ENCODE data around the gene PFDN6. TPM values are rescaled to one million over a fixed set of nuclear protein-coding genes. Genes with fewer than 3 reads are reported as not detected.

Gene PFDN6
- polyA plus RNA-seq, 3 donors = 70.4 to 77.0 (median 76.8) TPM

- no peak for DNase-seq (ENCODE audit: extremely low read depth in 1 of 11, low read depth in 9 of 11, low spot score in 4 of 11)
Measured at GRCh38 chr6:33330736-33331135, 41.3 kb downstream of the PFDN6 start.

- no peak for DNase-seq (ENCODE audit: extremely low read depth in 1 of 11, low read depth in 9 of 11, low spot score in 4 of 11)
Measured at GRCh38 chr6:33333666-33334065, 44.3 kb downstream of the PFDN6 start.

- no peak for DNase-seq (ENCODE audit: extremely low read depth in 1 of 11, low read depth in 9 of 11, low spot score in 4 of 11)
Measured at GRCh38 chr6:33335916-33336315, 46.5 kb downstream of the PFDN6 start.

- DNase-seq (ENCODE audit: extremely low read depth in 1 of 11, low read depth in 9 of 11, low spot score in 4 of 11) = no peak
Measured at GRCh38 chr6:33336495-33336894, 47.1 kb downstream of the PFDN6 start.

GRCh38 chr6:33339193-33339592 is 49.8 kb downstream of the PFDN6 start:
- no peak for DNase-seq (ENCODE audit: extremely low read depth in 1 of 11, low read depth in 9 of 11, low spot score in 4 of 11)

Other genes starting within 250 kb of the PFDN6 start
- 10 to 100 TPM in 2 of 3 donors, 1 to 10 TPM in 1; 8.6 to 32.9 (median 19.7) TPM for gene HLA-DPA1, start 216.0 kb upstream of the PFDN6 start, polyA plus RNA-seq (ENCODE audit: insufficient read length in 3 of 3)
- 10 to 100 TPM; 10.7 to 26.6 (median 20.8) TPM for gene HLA-DPB1, start 213.6 kb upstream of the PFDN6 start, polyA plus RNA-seq (ENCODE audit: insufficient read length in 3 of 3)
- gene COL11A2, start 97.1 kb upstream of the PFDN6 start, polyA plus RNA-seq (ENCODE audit: insufficient read length in 3 of 3) = 1 to 10 TPM; 4.2 to 7.3 (median 5.0) TPM
- gene RXRB, start 88.9 kb upstream of the PFDN6 start, polyA plus RNA-seq (ENCODE audit: insufficient read length in 3 of 3) = 10 to 100 TPM; 51.1 to 64.5 (median 61.0) TPM
- 100 to 1,000 TPM; 101 to 130 (median 109) TPM for gene SLC39A7, start 88.7 kb upstream of the PFDN6 start, polyA plus RNA-seq (ENCODE audit: insufficient read length in 3 of 3)
- 10 to 100 TPM; 24.4 to 28.5 (median 28.2) TPM for gene HSD17B8, start 84.9 kb upstream of the PFDN6 start, polyA plus RNA-seq (ENCODE audit: insufficient read length in 3 of 3)
- gene RING1, start 81.1 kb upstream of the PFDN6 start, polyA plus RNA-seq (ENCODE audit: insufficient read length in 3 of 3) = 10 to 100 TPM; 49.2 to 68.5 (median 62.5) TPM
- gene VPS52, start 17.7 kb upstream of the PFDN6 start, polyA plus RNA-seq (ENCODE audit: insufficient read length in 3 of 3) = 10 to 100 TPM; 69.2 to 99.3 (median 74.0) TPM
- 1,000 to 10,000 TPM; 2,982 to 3,472 (median 3,206) TPM for gene RPS18, start 17.5 kb upstream of the PFDN6 start, polyA plus RNA-seq (ENCODE audit: insufficient read length in 3 of 3)
- 1 to 10 TPM; 2.6 to 5.1 (median 4.4) TPM for gene B3GALT4, start 12.5 kb upstream of the PFDN6 start, polyA plus RNA-seq (ENCODE audit: insufficient read length in 3 of 3)
- 10 to 100 TPM; 57.3 to 72.6 (median 66.4) TPM for gene WDR46, start 362 bp upstream of the PFDN6 start, polyA plus RNA-seq (ENCODE audit: insufficient read length in 3 of 3)
- 100 to 1,000 TPM; 103 to 134 (median 113) TPM for gene RGL2, start 9.3 kb downstream of the PFDN6 start, polyA plus RNA-seq (ENCODE audit: insufficient read length in 3 of 3)
- 10 to 100 TPM; 33.7 to 47.7 (median 34.5) TPM for gene TAPBP, start 24.5 kb downstream of the PFDN6 start, polyA plus RNA-seq (ENCODE audit: insufficient read length in 3 of 3)
- 10 to 100 TPM; 19.8 to 28.3 (median 23.2) TPM for gene ZBTB22, start 28.1 kb downstream of the PFDN6 start, polyA plus RNA-seq (ENCODE audit: insufficient read length in 3 of 3)
- gene DAXX, start 33.4 kb downstream of the PFDN6 start, polyA plus RNA-seq (ENCODE audit: insufficient read length in 3 of 3) = 10 to 100 TPM; 46.9 to 63.6 (median 61.5) TPM
- 10 to 100 TPM; 37.0 to 50.3 (median 46.5) TPM for gene KIFC1, start 102.2 kb downstream of the PFDN6 start, polyA plus RNA-seq (ENCODE audit: insufficient read length in 3 of 3)
- gene PHF1, start 121.4 kb downstream of the PFDN6 start, polyA plus RNA-seq (ENCODE audit: insufficient read length in 3 of 3) = 10 to 100 TPM; 57.8 to 82.8 (median 68.8) TPM
- gene CUTA, start 128.5 kb downstream of the PFDN6 start, polyA plus RNA-seq (ENCODE audit: insufficient read length in 3 of 3) = 100 to 1,000 TPM; 226 to 254 (median 240) TPM
- 10 to 100 TPM; 32.6 to 51.5 (median 33.5) TPM for gene SYNGAP1, start 130.5 kb downstream of the PFDN6 start, polyA plus RNA-seq (ENCODE audit: insufficient read length in 3 of 3)
- gene ZBTB9, start 165.0 kb downstream of the PFDN6 start, polyA plus RNA-seq (ENCODE audit: insufficient read length in 3 of 3) = 10 to 100 TPM; 13.4 to 17.7 (median 15.5) TPM

Measured in renal cortex interstitium (tissue), 11 donors.